Heart right ventricle (tissue), 16 donors: Measurements from ENCODE around the gene IL1RL2. TPM values are rescaled to one million over a fixed set of nuclear protein-coding genes. Genes with fewer than 3 reads are reported as not detected.

Experiments used
- ATAC-seq, 8 donors: fragments of 200-7000 bp; cut with Tn5 transposase; one replicate each; pipeline ENCODE4 v1.9.1; 2020; ENCODE audit warnings: mild to moderate bottlenecking in 8 of 8, moderate library complexity in 8 of 8, moderate number of reproducible peaks in 1 of 8
- DNase-seq, 2 donors: peaks; one replicate each; pipeline ENCODE4 v3.0.0-alpha.2; 2020
- H3K27ac ChIP-seq, 10 donors: fragments of 200-600 bp; sonication (generic) in 2 of 10; one replicate each; pipeline versions ENCODE4 v1.5.0 to v1.8.0; 2020 to 2022; ENCODE audit warnings: mild to moderate bottlenecking in 3 of 10
- H3K27me3 ChIP-seq, 7 donors: fragments of 200-600 bp; one replicate each; pipeline ENCODE4 v1.8.0; 2021 to 2022; ENCODE audit warnings: mild to moderate bottlenecking in 2 of 7
- H3K36me3 ChIP-seq, 9 donors: fragments of 200-600 bp; sonication (generic) in 1 of 9; one replicate each; pipeline versions ENCODE4 v1.5.0 to v1.8.0; 2020 to 2022; ENCODE audit warnings: mild to moderate bottlenecking in 2 of 9
- H3K4me1 ChIP-seq, 9 donors: fragments of 200-600 bp; sonication (generic) in 1 of 9; one replicate each; pipeline versions ENCODE4 v1.5.0 to v1.8.0; 2020 to 2022; ENCODE audit warnings: mild to moderate bottlenecking in 4 of 9
- H3K4me3 ChIP-seq, 10 donors: fragments of 200-600 bp; sonication (generic) in 2 of 10; one replicate each; pipeline versions ENCODE4 v1.5.0 to v1.8.0; 2020 to 2022; ENCODE audit warnings: mild to moderate bottlenecking in 7 of 10, moderate library complexity in 2 of 10
- H3K9me3 ChIP-seq, 11 donors: fragments of 200-600 bp in 10 of 11; sonication (generic) in 2 of 11; one replicate each; pipeline versions ENCODE4 v1.5.0 to v1.8.0; 2013 to 2022; ENCODE audit warnings: mild to moderate bottlenecking in 2 of 11, control low read depth in 1 of 11, moderate library complexity in 1 of 11
- CTCF ChIP-seq, 9 donors: fragments of 200-600 bp; sonication (generic) in 2 of 9; IDR thresholded peaks; one replicate each; pipeline versions ENCODE4 v1.5.0 to v1.8.0; 2021 to 2022; ENCODE audit warnings: antibody characterized with exemption in 9 of 9, mild to moderate bottlenecking in 5 of 9, moderate library complexity in 1 of 9
- WGBS, 2 donors: extraction: QIAGEN DNeasy Blood & Tissue Kit; methylation state at CpG; one replicate each; pipeline ENCODE4 v1.1.7; 2013; ENCODE audit warnings: inconsistent platforms in 1 of 2; 5-methylcytosine and 5-hydroxymethylcytosine counted together
- intact Hi-C, 10 donors: fragments of 100-400 bp; cut with DNase I; formaldehyde crosslinking; loops; one replicate each; pipeline versions ENCODE4 v1.11.1 to v1.14.2; 2022
- polyA plus RNA-seq, 2 donors: library from polyadenylated mRNA; stranded (reverse); fragments of 200-250 nt; gene quantifications; one replicate each; pipeline ENCODE4 v1.2.3, GENCODE V29; 2013
- total RNA-seq, 10 donors: library from RNA; stranded (reverse); fragmentation: NEBNext Ultra II Directional in 3 of 10; extraction: Animal tissue kit (Norgen Biotek cat#: 25700) in 3 of 10; gene quantifications; one replicate each; pipeline versions ENCODE4 v1.2.1 to v1.2.4, GENCODE V29; 2021 to 2023
- donor health status: Arrhythmogenic right ventricular cardiomyopathy.
- donor health status: ischemic (EF 13 %, LVEDD 7.1; RV severe dilation, severe dysfunction).
- donor health status: healthy with polysubstance abuse.
- donor health status: DM: no; HTN: yes; CAD: no.
- donor health status: DM: no; HTN: no; CAD: no.
- donor health status: ischemic (EF 25% LVEDD 6.9; RV normal size, moderate dysfunction).
- donor health status: ischemic (EF 25% LVEDD 5.7; RV mildly dilated, moderate dysfunction).
- donor health status: healthy.
- donor health status: DM: yes; HTN: yes; CAD: no.
- donor health status: Ischemic cardiomyopathy.
- donor health status: ischemic (EF 35%, LVEDD 5.7; RV mildly dilated, moderate dysfunction).
- donor health status: nonischemic (EF 11% LVEDD 7.7; RV severe dilation, severe dysfunction).
- donor health status: DM: yes; HTN: yes; CAD: no.
- donor health status: PGD.
- donor health status: ischemic (EF 29% LVEDD 5.4; RV normal size, mild dysfunction).
- donor health status: nonischemic (EF 23%, LVEDD 6.1; RV moderate dilation, normal function).

Gene IL1RL2
- total and polyA plus RNA-seq, 12 donors = 0.11 to 0.92 (median 0.29) TPM; not detected in 5

- Histone ChIP-seq H3K9me3 (no peaks in the 10 kb centered on the region), H3K4me1 (peaks cover 0 to 24% (median 0%) of the 10 kb centered on the region in 9 donors), H3K4me3 (no peak overlapping the region), H3K27me3 (peaks cover 0 to 9% (median 0%) of the 10 kb centered on the region in 7 donors), H3K27ac (peak overlapping the region in 1 of 10 donors; percentile 73), H3K36me3 (no peaks in the 10 kb centered on the region)
- TF ChIP-seq CTCF (IDR thresholded peaks at IDR 0.05) = no peak
- DNase-seq = no peak
- intact Hi-C loops = loop anchor here in 1 of 10 donors (10.0 kb wide), 1 partner anchor 182 kb away; no protein-coding TSS in a partner anchor
- ATAC-seq = peak in 2 of 8 donors; percentile 49 to 61
- WGBS, 2 donors = 69 to 70% methylated on average over 6 of the region's 6 CpGs
These were observed 75.7 kb downstream of the IL1RL2 start for GRCh38 chr2:102262216-102263129.

GRCh38 chr2:102264952-102265351 lies 78.1 kb downstream of the IL1RL2 start:
- Histone ChIP-seq H3K27ac (no peak overlapping the region), H3K27me3 (peaks cover 0 to 15% (median 0%) of the 10 kb centered on the region in 7 donors), H3K4me1 (peaks cover 0 to 24% (median 0%) of the 10 kb centered on the region in 9 donors), H3K9me3 (no peaks in the 10 kb centered on the region), H3K36me3 (no peaks in the 10 kb centered on the region), H3K4me3 (no peak overlapping the region)
- ATAC-seq = no peak
- TF ChIP-seq CTCF (IDR thresholded peaks at IDR 0.05) = no peak
- WGBS, 2 donors = 87 to 88% methylated on average over 2 of the region's 2 CpGs
- intact Hi-C loops = loop anchor here in 1 of 10 donors (10.0 kb wide), 1 partner anchor 180 kb away; no protein-coding TSS in a partner anchor
- DNase-seq = no peak

- no peak overlapping the region for H3K4me3 ChIP-seq
- H3K9me3 ChIP-seq = no peaks in the 10 kb centered on the region
- H3K27me3 ChIP-seq = peaks cover 0 to 12% (median 3%) of the 10 kb centered on the region in 7 donors
- intact Hi-C loops = loop anchor here in 1 of 10 donors (10.0 kb wide), 1 partner anchor 179 kb away; no protein-coding TSS in a partner anchor
- no peaks in the 10 kb centered on the region for H3K36me3 ChIP-seq
- DNase-seq (no peak), ATAC-seq (peak in 5 of 8 donors; percentile 26 to 76 (median 55))
- H3K27ac ChIP-seq = peak overlapping the region in 1 of 10 donors; percentile 63
- peaks cover 0 to 24% (median 0%) of the 10 kb centered on the region in 9 donors for H3K4me1 ChIP-seq
- TF ChIP-seq CTCF (IDR thresholded peaks at IDR 0.05) = no peak
- 64 to 71% methylated on average over 1 of the region's 1 CpG for whole genome bisulfite sequencing, 2 donors
These were observed 79.4 kb downstream of the IL1RL2 start for GRCh38 chr2:102266204-102266603.

GRCh38 chr2:102267774-102268173 lies 81.0 kb downstream of the IL1RL2 start:
- Histone ChIP-seq H3K27ac (no peak overlapping the region), H3K27me3 (peaks cover 0 to 8% (median 3%) of the 10 kb centered on the region in 7 donors), H3K36me3 (no peaks in the 10 kb centered on the region), H3K4me3 (no peak overlapping the region), H3K9me3 (no peaks in the 10 kb centered on the region), H3K4me1 (peaks cover 0 to 21% (median 0%) of the 10 kb centered on the region in 9 donors)
- 76 to 82% methylated on average over 6 of the region's 6 CpGs for WGBS, 2 donors
- ATAC-seq = no peak
- no peak for TF ChIP-seq CTCF (IDR thresholded peaks at IDR 0.05)
- intact Hi-C loops = loop anchor here in 1 of 10 donors (10.0 kb wide), 1 partner anchor 177 kb away; no protein-coding TSS in a partner anchor
- DNase-seq = no peak
